ENCODE data around the gene PYGL. TPM values are rescaled to one million over a fixed set of nuclear protein-coding genes. Genes with fewer than 3 reads are reported as not detected.
"Not testable (repeated sequence)": the region's sequence is repeated elsewhere in the genome, so short reads cannot be mapped to it uniquely, and the experiment has no call there.

The PYGL gene
- total and polyA plus RNA-seq, 9 donors: 17.7 to 42.4 (median 28.2) TPM

- H3K36me3 ChIP-seq (ENCODE audit: control insufficient read depth, insufficient read depth, low read length): peaks cover 3% of the 10 kb centered on the region
- H3K27ac ChIP-seq (ENCODE audit: low read length): no peak overlapping the region
- DNase-seq: peak; percentile 28
- no peaks in the 10 kb centered on the region for H3K9me3 ChIP-seq (replicated peaks; ENCODE audit: control insufficient read depth, low read depth, low read length)
- no peak overlapping the region for H3K4me3 ChIP-seq (ENCODE audit: low read length)
- WGBS (ENCODE audit: insufficient coverage): 100% methylated on average over 1 of the region's 2 CpGs
- no peaks in the 10 kb centered on the region for H3K4me1 ChIP-seq (ENCODE audit: control insufficient read depth, insufficient read depth, low read length)
- H3K27me3 ChIP-seq (ENCODE audit: control insufficient read depth, insufficient read depth, low read length): no peaks in the 10 kb centered on the region
Observed at GRCh38 chr14:50929506-50929905, 14.8 kb downstream of the PYGL start.

DNA sequence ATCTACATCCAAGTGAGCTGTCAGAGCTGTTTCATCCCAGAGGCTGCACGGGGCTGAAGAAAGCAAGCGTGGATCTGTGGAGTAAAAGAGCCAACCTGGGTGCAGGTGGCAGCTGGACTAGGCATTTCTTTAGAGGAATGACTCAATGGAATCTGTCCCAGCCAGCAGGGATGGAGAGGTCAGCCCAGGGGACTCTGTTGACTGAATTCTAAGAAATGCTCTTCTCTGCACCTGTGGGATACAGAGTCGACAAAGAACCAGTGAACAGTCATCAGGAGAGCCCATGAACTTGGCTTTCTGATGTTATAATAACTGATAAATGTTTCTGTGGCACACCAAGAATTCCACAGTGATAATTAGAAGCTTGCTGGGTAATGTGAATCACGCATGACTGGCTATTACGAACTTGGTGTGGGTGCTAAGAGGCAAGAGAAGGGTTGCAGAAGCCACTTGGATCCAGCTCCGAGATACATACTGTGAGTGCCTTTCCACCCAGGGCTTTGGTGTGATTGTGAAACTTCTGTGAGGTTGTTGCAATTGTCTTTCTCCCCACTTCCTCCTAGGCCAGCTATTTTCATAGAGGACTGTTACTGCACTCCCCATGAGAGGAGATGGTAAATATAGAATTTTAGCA lies 16.2 kb downstream of the PYGL start:
- Histone ChIP-seq H3K36me3 (ENCODE audit: control insufficient read depth, insufficient read depth, low read length) (peaks cover 3% of the 10 kb centered on the region), H3K27ac (ENCODE audit: low read length) (no peak overlapping the region)
- peak; percentile 64 for DNase-seq

DNA sequence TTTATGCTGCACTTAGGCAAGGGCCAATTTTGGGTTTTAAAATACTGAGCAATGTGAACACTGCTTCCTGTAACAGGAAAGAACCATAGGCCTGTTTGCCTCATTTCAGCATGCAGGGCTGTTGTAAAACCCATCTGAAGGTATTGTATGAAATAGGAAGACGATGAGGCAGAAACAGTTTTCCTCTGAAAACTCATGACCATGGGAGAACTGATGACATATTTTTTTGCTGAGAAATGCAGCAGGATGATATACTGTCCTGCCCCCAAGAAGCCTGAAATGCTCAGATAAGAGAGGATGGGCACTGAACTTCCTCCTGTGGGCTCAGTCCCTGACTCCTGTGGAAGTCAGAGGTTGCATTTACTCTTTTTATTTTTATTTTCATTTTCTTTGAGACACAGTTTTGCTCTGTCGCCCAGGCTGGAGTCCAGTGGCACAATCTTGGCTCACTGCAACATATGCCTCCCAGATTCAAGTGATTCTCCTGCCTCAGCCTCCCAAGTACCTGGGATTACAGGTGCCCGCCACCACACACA lies 17.4 kb downstream of the PYGL start:
- Histone ChIP-seq H3K4me1 (ENCODE audit: control insufficient read depth, insufficient read depth, low read length) (no peaks in the 10 kb centered on the region), H3K27me3 (ENCODE audit: control insufficient read depth, insufficient read depth, low read length) (no peaks in the 10 kb centered on the region), H3K27ac (ENCODE audit: low read length) (no peak overlapping the region), H3K4me3 (ENCODE audit: low read length) (no peak overlapping the region), H3K36me3 (ENCODE audit: control insufficient read depth, insufficient read depth, low read length) (peaks cover 6% of the 10 kb centered on the region), H3K9me3 (replicated peaks; ENCODE audit: control insufficient read depth, low read depth, low read length) (no peaks in the 10 kb centered on the region)
- 40% methylated on average over 1 of the region's 3 CpGs for whole genome bisulfite sequencing (ENCODE audit: insufficient coverage)
- peak; percentile 67 for DNase-seq

More for the DNA sequence above, 16.2 kb downstream of the PYGL start:
- H3K9me3 ChIP-seq (replicated peaks; ENCODE audit: control insufficient read depth, low read depth, low read length): no peaks in the 10 kb centered on the region
- no peaks in the 10 kb centered on the region for H3K27me3 ChIP-seq (ENCODE audit: control insufficient read depth, insufficient read depth, low read length)
- no peak overlapping the region for H3K4me3 ChIP-seq (ENCODE audit: low read length)
- WGBS (ENCODE audit: insufficient coverage): 95% methylated on average over 4 of the region's 6 CpGs
- no peaks in the 10 kb centered on the region for H3K4me1 ChIP-seq (ENCODE audit: control insufficient read depth, insufficient read depth, low read length)

- Histone ChIP-seq H3K36me3 (ENCODE audit: control insufficient read depth, insufficient read depth, low read length) (peaks cover 3% of the 10 kb centered on the region), H3K27ac (ENCODE audit: low read length) (no peak overlapping the region), H3K9me3 (replicated peaks; ENCODE audit: control insufficient read depth, low read depth, low read length) (no peaks in the 10 kb centered on the region), H3K4me1 (ENCODE audit: control insufficient read depth, insufficient read depth, low read length) (peaks cover 8% of the 10 kb centered on the region), H3K4me3 (ENCODE audit: low read length) (no peak overlapping the region), H3K27me3 (ENCODE audit: control insufficient read depth, insufficient read depth, low read length) (no peaks in the 10 kb centered on the region)
- whole genome bisulfite sequencing (ENCODE audit: insufficient coverage): no CpG with 5 or more reads among the region's 4 CpGs
- no peak for DNase-seq
Observed at GRCh38 chr14:50924843-50925242, 19.4 kb downstream of the PYGL start.

- H3K27ac ChIP-seq (ENCODE audit: low read length): no peak overlapping the region
- no peaks in the 10 kb centered on the region for H3K9me3 ChIP-seq (replicated peaks; ENCODE audit: control insufficient read depth, low read depth, low read length)
- H3K36me3 ChIP-seq (ENCODE audit: control insufficient read depth, insufficient read depth, low read length): peaks cover 3% of the 10 kb centered on the region
- peaks cover 8% of the 10 kb centered on the region for H3K4me1 ChIP-seq (ENCODE audit: control insufficient read depth, insufficient read depth, low read length)
- DNase-seq: no peak
- 48% methylated on average over 3 of the region's 6 CpGs for WGBS (ENCODE audit: insufficient coverage)
- H3K4me3 ChIP-seq (ENCODE audit: low read length): no peak overlapping the region
- no peaks in the 10 kb centered on the region for H3K27me3 ChIP-seq (ENCODE audit: control insufficient read depth, insufficient read depth, low read length)
Observed at GRCh38 chr14:50924236-50924635, 20.0 kb downstream of the PYGL start.

DNA sequence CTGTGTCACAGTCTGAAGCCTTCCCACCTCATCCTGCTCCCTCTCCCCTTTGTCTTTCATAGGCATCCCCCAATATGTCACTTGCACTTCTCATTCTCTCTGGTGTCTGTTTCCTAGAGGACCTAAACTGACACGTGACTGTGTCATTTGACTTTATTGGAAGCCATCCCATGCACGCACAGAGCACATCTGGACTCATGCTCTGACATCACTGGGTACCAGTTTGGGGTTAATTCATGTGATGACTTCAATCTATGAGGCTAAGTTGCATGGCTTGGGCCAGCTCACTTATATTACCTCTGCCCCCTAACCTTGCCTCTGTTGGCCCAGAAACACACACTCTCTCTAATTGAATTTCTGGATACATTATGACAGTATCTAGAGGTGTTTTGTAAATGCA lies 21.5 kb downstream of the PYGL start:
- H3K27me3 ChIP-seq (ENCODE audit: control insufficient read depth, insufficient read depth, low read length): no peaks in the 10 kb centered on the region
- no CpG with 5 or more reads among the region's 2 CpGs for WGBS (ENCODE audit: insufficient coverage)

GRCh38 chr14:50920482-50921230 lies 23.6 kb downstream of the PYGL start:
- peak; percentile 51 for DNase-seq
- Histone ChIP-seq H3K4me3 (ENCODE audit: low read length) (no peak overlapping the region), H3K4me1 (ENCODE audit: control insufficient read depth, insufficient read depth, low read length) (peaks cover 8% of the 10 kb centered on the region), H3K36me3 (ENCODE audit: control insufficient read depth, insufficient read depth, low read length) (peaks cover 14% of the 10 kb centered on the region), H3K27ac (ENCODE audit: low read length) (peak overlapping the region; percentile 29), H3K27me3 (ENCODE audit: control insufficient read depth, insufficient read depth, low read length) (no peaks in the 10 kb centered on the region), H3K9me3 (replicated peaks; ENCODE audit: control insufficient read depth, low read depth, low read length) (no peaks in the 10 kb centered on the region)
- WGBS (ENCODE audit: insufficient coverage): 36% methylated on average over 5 of the region's 9 CpGs

More for the DNA sequence above, 21.5 kb downstream of the PYGL start:
- Histone ChIP-seq H3K27ac (ENCODE audit: low read length) (no peak overlapping the region), H3K4me3 (ENCODE audit: low read length) (no peak overlapping the region), H3K36me3 (ENCODE audit: control insufficient read depth, insufficient read depth, low read length) (peaks cover 3% of the 10 kb centered on the region), H3K4me1 (ENCODE audit: control insufficient read depth, insufficient read depth, low read length) (peaks cover 8% of the 10 kb centered on the region), H3K9me3 (replicated peaks; ENCODE audit: control insufficient read depth, low read depth, low read length) (no peaks in the 10 kb centered on the region)
- DNase-seq: no peak

GRCh38 chr14:50919524-50919923 lies 24.8 kb downstream of the PYGL start:
- peaks cover 16% of the 10 kb centered on the region for H3K36me3 ChIP-seq (ENCODE audit: control insufficient read depth, insufficient read depth, low read length)
- H3K27ac ChIP-seq (ENCODE audit: low read length); H3K27me3 ChIP-seq (ENCODE audit: control insufficient read depth, insufficient read depth, low read length); DNase-seq; H3K4me1 ChIP-seq (ENCODE audit: control insufficient read depth, insufficient read depth, low read length); H3K9me3 ChIP-seq (replicated peaks; ENCODE audit: control insufficient read depth, low read depth, low read length); H3K4me3 ChIP-seq (ENCODE audit: low read length): not testable (repeated sequence)
- WGBS (ENCODE audit: insufficient coverage): 78% methylated on average over 3 of the region's 5 CpGs

DNA sequence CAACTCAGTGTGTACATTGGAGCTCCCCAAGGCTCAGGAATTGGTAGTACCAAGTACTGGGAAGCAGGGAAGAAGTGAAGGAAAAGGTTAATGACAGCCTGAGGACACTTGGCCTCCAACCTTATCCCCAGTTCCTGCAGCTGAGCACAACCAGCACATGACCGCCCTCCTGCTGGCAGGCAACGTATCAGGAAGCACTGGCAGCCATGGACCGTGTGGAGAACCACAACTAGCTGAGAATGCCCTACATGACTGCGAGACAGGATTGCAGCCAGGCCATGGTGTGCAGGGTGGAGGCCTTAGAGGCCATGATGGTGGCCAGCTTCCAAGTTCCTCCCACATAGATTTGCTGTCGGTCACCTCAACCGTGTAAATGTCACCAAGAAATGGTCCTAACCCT lies 26.8 kb downstream of the PYGL start:
- no peak overlapping the region for H3K27ac ChIP-seq (ENCODE audit: low read length)
- peaks cover 17% of the 10 kb centered on the region for H3K36me3 ChIP-seq (ENCODE audit: control insufficient read depth, insufficient read depth, low read length)
- no peak for DNase-seq
- no peak overlapping the region for H3K4me3 ChIP-seq (ENCODE audit: low read length)
- WGBS (ENCODE audit: insufficient coverage): 95% methylated on average over 4 of the region's 6 CpGs
- H3K27me3 ChIP-seq (ENCODE audit: control insufficient read depth, insufficient read depth, low read length): no peaks in the 10 kb centered on the region
- peaks cover 8% of the 10 kb centered on the region for H3K4me1 ChIP-seq (ENCODE audit: control insufficient read depth, insufficient read depth, low read length)
- no peaks in the 10 kb centered on the region for H3K9me3 ChIP-seq (replicated peaks; ENCODE audit: control insufficient read depth, low read depth, low read length)

Measured in muscle of leg (tissue), 11 donors.